ENCODE data around the gene EPS8L2. TPM values are rescaled to one million over a fixed set of nuclear protein-coding genes. Genes with fewer than 3 reads are reported as not detected.
A peak's percentile ranks its signal among the peaks of the same experiment; 100 is the strongest.

EPS8L2 gene
- total RNA-seq, 1 experiment from 2014 or later = 92.8 TPM

DNA sequence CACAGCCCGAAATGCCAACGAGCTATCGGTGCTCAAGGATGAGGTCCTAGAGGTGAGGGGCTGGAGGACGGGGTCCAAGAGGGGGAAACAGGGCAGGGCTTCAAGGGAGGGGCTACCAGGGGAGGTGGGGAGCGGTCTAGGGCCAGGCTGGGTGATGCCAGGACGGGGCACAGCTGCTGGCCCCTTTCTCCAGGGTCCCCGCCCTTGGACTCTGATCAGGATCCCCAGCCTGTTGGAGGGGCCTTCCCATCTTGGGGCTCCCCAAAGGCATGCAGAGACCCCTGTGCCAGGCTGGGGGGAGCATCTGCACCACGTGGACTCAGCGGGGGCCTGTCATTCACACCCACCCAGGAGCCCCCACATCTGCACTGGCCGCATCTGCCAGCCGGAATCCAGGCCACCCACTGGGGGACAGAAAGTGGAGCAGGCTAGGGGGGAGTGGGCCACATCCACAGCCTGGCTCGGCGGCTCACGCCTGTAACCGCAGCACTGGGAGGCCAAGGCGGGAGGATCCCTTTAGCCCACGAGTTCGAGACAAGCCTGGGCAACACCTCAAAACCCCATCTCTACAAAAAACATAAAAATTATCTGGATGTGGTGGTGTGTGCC lies 18.9 kb downstream of the EPS8L2 start:
- no peak overlapping the region for H4K5ac ChIP-seq (ENCODE audit: insufficient read length, low read depth, low read length)
- H3K27me3 ChIP-seq (ENCODE audit: insufficient read depth, low read length) = no peaks in the 10 kb centered on the region
- Mint-ChIP-seq H3K4me1 (peaks cover 5 to 22% of the 10 kb centered on the region in 2 experiments; a peak in 3 of 4 replicates), H3K36me3 (ENCODE audit: insufficient read depth in 1 of 3, low read depth in 3 of 3) (peaks cover 0 to 8% (median 0%) of the 10 kb centered on the region in 3 experiments; a peak in 3 of 7 replicates), H3K27ac (no peak overlapping the region), H3K4me3 (peak overlapping the region; percentile 61 to 72), H3K27me3 (ENCODE audit: low read depth) (no peaks in the 10 kb centered on the region), H3K9me3 (no peaks in the 10 kb centered on the region)
- H2BK12ac ChIP-seq (ENCODE audit: insufficient read length, low read depth, low read length) = no peak overlapping the region
- H3K79me2 ChIP-seq (ENCODE audit: insufficient read depth, low read length) = no peaks in the 10 kb centered on the region
- H3K56ac ChIP-seq (ENCODE audit: insufficient read length, low read depth, low read length) = no peak overlapping the region
- H3K4me2 ChIP-seq (ENCODE audit: insufficient read depth, insufficient read length, low read length) = no peak overlapping the region
- no peak overlapping the region for H3T11ph ChIP-seq (ENCODE audit: low read length)
- DNase-seq = no peak
- H3K23ac ChIP-seq (ENCODE audit: insufficient read length, low read depth, low read length) = no peak overlapping the region
- no peak overlapping the region for H3K27ac ChIP-seq (ENCODE audit: insufficient read length, low read depth, low read length)
- no peaks in the 10 kb centered on the region for H3K9me3 ChIP-seq (ENCODE audit: control insufficient read depth, low read depth, low read length)
- no peaks in the 10 kb centered on the region for H3K4me1 ChIP-seq (ENCODE audit: insufficient read depth, low read length)
- no peaks in the 10 kb centered on the region for H4K20me1 ChIP-seq (ENCODE audit: control insufficient read depth, insufficient read depth, insufficient read length)
- WGBS (ENCODE audit: extremely low coverage, insufficient read length, low lambda C conversion rate) = no CpG with 5 or more reads among the region's 18 CpGs
- TF ChIP-seq, protein P1, sequence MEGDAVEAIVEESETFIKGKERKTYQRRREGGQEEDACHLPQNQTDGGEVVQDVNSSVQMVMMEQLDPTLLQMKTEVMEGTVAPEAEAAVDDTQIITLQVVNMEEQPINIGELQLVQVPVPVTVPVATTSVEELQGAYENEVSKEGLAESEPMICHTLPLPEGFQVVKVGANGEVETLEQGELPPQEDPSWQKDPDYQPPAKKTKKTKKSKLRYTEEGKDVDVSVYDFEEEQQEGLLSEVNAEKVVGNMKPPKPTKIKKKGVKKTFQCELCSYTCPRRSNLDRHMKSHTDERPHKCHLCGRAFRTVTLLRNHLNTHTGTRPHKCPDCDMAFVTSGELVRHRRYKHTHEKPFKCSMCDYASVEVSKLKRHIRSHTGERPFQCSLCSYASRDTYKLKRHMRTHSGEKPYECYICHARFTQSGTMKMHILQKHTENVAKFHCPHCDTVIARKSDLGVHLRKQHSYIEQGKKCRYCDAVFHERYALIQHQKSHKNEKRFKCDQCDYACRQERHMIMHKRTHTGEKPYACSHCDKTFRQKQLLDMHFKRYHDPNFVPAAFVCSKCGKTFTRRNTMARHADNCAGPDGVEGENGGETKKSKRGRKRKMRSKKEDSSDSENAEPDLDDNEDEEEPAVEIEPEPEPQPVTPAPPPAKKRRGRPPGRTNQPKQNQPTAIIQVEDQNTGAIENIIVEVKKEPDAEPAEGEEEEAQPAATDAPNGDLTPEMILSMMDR (conservative IDR thresholded peaks at IDR 0.05) = no peak
- H2BK20ac ChIP-seq (ENCODE audit: low read depth, low read length, poor library complexity, severe bottlenecking) = no peak overlapping the region
- H2BK120ac ChIP-seq (ENCODE audit: low read depth, low read length, poor library complexity, severe bottlenecking) = no peak overlapping the region
- H4K8ac ChIP-seq (replicated peaks; ENCODE audit: insufficient read length, low read depth, low read length) = no peak overlapping the region
- H2BK5ac ChIP-seq (ENCODE audit: insufficient read length, low read length) = no peak overlapping the region
- H3K9ac ChIP-seq (ENCODE audit: extremely low read depth, insufficient read length, low read length) = no peak overlapping the region
- peaks cover 7% of the 10 kb centered on the region for H3K23me2 ChIP-seq (ENCODE audit: insufficient read length, low read depth, low read length, poor library complexity, severe bottlenecking)
- no peak overlapping the region for H2AK5ac ChIP-seq (ENCODE audit: insufficient read length, low read length)
- no peak overlapping the region for H2BK15ac ChIP-seq (ENCODE audit: low read depth, low read length)
- H3K4ac ChIP-seq (ENCODE audit: low read depth, low read length) = no peak overlapping the region
- H3K79me1 ChIP-seq (ENCODE audit: insufficient read depth, low read depth, low read length, poor library complexity, severe bottlenecking) = no peaks in the 10 kb centered on the region
- no peak overlapping the region for H3K18ac ChIP-seq (ENCODE audit: insufficient read length, low read depth, low read length)
- H3K14ac ChIP-seq (ENCODE audit: insufficient read depth, low read length) = no peak overlapping the region
- H2AFZ ChIP-seq (ENCODE audit: low read length) = no peak overlapping the region
- no peak overlapping the region for H4K91ac ChIP-seq (ENCODE audit: insufficient read length, low read depth, low read length)
